Naive thymus-derived CD4-positive, alpha-beta T cell (primary cell): Measurements from ENCODE around the gene SLC12A8. TPM values are rescaled to one million over a fixed set of nuclear protein-coding genes. Genes with fewer than 3 reads are reported as not detected.

ENCODE experiments used
- ATAC-seq: fragments of 150-1000 bp; cut with Tn5 transposase; 2 replicates; pipeline ENCODE4 v1.10.0; 2021; ENCODE audit warnings: mild to moderate bottlenecking, moderate library complexity
- CTCF ChIA-PET: fragments of 350-600 bp; sonication (Branson Sonifier 250); formaldehyde crosslinking; loops from one replicate; lab custom pipeline; 2021; ENCODE audit warnings: antibody characterized with exemption; lab: Charles Lee
- POLR2A ChIA-PET: fragments of 350-600 bp; sonication (Branson Sonifier 250); formaldehyde crosslinking; loops from one replicate; lab custom pipeline; 2021; ENCODE audit warnings: antibody characterized with exemption, inconsistent platforms; lab: Charles Lee
- DNase-seq, 9 donors: peaks; one replicate each; pipeline versions ENCODE4 v3.0.0 to v3.0.0-alpha.2; 2020 to 2022; ENCODE audit warnings: mixed read lengths in 1 of 9
- H3K27ac ChIP-seq: one replicate; pipeline ENCODE4 v1.7.0; 2013; ENCODE audit warnings: mild to moderate bottlenecking, low read depth, low read length, moderate library complexity
- H3K27me3 ChIP-seq, 2 donors: one replicate each; pipeline ENCODE4 v1.7.0; 2013; ENCODE audit warnings: low read length in 2 of 2, mild to moderate bottlenecking in 2 of 2, moderate library complexity in 2 of 2; ENCODE audit not compliant: control insufficient read depth in 2 of 2, insufficient read depth in 2 of 2
- H3K36me3 ChIP-seq, 3 experiments: 1 replicate in 2 of 3; 2 replicates in 1 of 3; pipeline ENCODE4 v1.7.0; 2013; ENCODE audit warnings: low read length in 3 of 3, mild to moderate bottlenecking in 3 of 3, moderate library complexity in 1 of 3; ENCODE audit not compliant: insufficient read depth in 3 of 3, control insufficient read depth in 2 of 3
- H3K4me1 ChIP-seq, 2 donors: one replicate each; pipeline ENCODE4 v1.7.0; 2013; ENCODE audit warnings: low read length in 2 of 2, mild to moderate bottlenecking in 2 of 2, moderate library complexity in 1 of 2; ENCODE audit not compliant: control insufficient read depth in 2 of 2, insufficient read depth in 2 of 2
- H3K4me3 ChIP-seq: 2 replicates; pipeline ENCODE4 v1.7.0; 2013; ENCODE audit warnings: mild to moderate bottlenecking, low read length
- H3K9me3 ChIP-seq, 3 experiments: 1 replicate in 2 of 3; 2 replicates in 1 of 3; pipeline ENCODE4 v1.7.0; 2013; ENCODE audit warnings: low read length in 3 of 3; ENCODE audit not compliant: control insufficient read depth in 2 of 3
- H3K27ac Mint-ChIP-seq, 9 donors: one replicate each; pipeline ENCODE4 v1.8.0; 2020 to 2022; ENCODE audit warnings: mixed read lengths in 9 of 9, mild to moderate bottlenecking in 8 of 9, moderate library complexity in 5 of 9, inconsistent platforms in 2 of 9
- H3K27me3 Mint-ChIP-seq, 5 donors: one replicate each; pipeline ENCODE4 v1.8.0; 2021 to 2022; ENCODE audit warnings: mixed read lengths in 5 of 5, mild to moderate bottlenecking in 1 of 5
- H3K36me3 Mint-ChIP-seq, 5 donors: one replicate each; pipeline ENCODE4 v1.8.0; 2020 to 2022; ENCODE audit warnings: mixed read lengths in 5 of 5, mild to moderate bottlenecking in 3 of 5, inconsistent platforms in 1 of 5
- H3K4me1 Mint-ChIP-seq, 7 donors: one replicate each; pipeline ENCODE4 v1.8.0; 2020 to 2022; ENCODE audit warnings: mixed read lengths in 7 of 7, mild to moderate bottlenecking in 3 of 7, inconsistent platforms in 1 of 7
- H3K4me3 Mint-ChIP-seq, 10 donors: one replicate each; pipeline ENCODE4 v1.8.0; 2020 to 2022; ENCODE audit warnings: mild to moderate bottlenecking in 10 of 10, mixed read lengths in 10 of 10, moderate library complexity in 6 of 10, inconsistent platforms in 2 of 10
- H3K9me3 Mint-ChIP-seq, 11 donors: one replicate each; pipeline ENCODE4 v1.8.0; 2020 to 2022; ENCODE audit warnings: mixed read lengths in 11 of 11, mild to moderate bottlenecking in 4 of 11, inconsistent platforms in 1 of 11, moderate library complexity in 1 of 11
- intact Hi-C, 2 donors: fragments of 100-400 bp; cut with micrococcal nuclease; formaldehyde crosslinking; loops; one replicate each; pipeline ENCODE4 v1.15.1; 2023
- polyA plus RNA-seq, 2 donors: library from polyadenylated mRNA; unstranded; fragments of 300-500 nt; fragmentation: Illumina TruSeq; gene quantifications; one replicate each; pipeline ENCODE4 v1.2.3, GENCODE V29; 2021
- total RNA-seq, 6 experiments: library from RNA in 5 of 6; stranded (reverse) in 5 of 6; gene quantifications; 1 replicate in 5 of 6; 2 replicates in 1 of 6; pipeline ENCODE4 v1.2.3 and lab custom pipeline; 2021 to 2026

The SLC12A8 gene
- total and polyA plus RNA-seq, 7 experiments from 2014 or later = 0.12 to 1.1 (median 0.66) TPM; not detected in 1

GRCh38 chr3:125186800-125187598, 25.5 kb downstream of the SLC12A8 start:
- no peak for ATAC-seq
- H3K27ac ChIP-seq = no peak overlapping the region
- no peak overlapping the region for H3K4me3 ChIP-seq
- no peak overlapping the region for H3K27ac Mint-ChIP-seq
- H3K27me3 Mint-ChIP-seq = peaks cover 0 to 11% (median 0%) of the 10 kb centered on the region in 5 donors
- CTCF ChIA-PET = no interaction called here
- H3K9me3 ChIP-seq = no peaks in the 10 kb centered on the region
- POLR2A ChIA-PET = no interaction called here
- no peaks in the 10 kb centered on the region for H3K27me3 ChIP-seq
- H3K4me3 Mint-ChIP-seq = no peak overlapping the region
- no peak for DNase-seq
- no peaks in the 10 kb centered on the region for H3K36me3 ChIP-seq
- no peaks in the 10 kb centered on the region for H3K4me1 ChIP-seq
- peaks cover 0 to 1% (median 0%) of the 10 kb centered on the region in 5 donors for H3K36me3 Mint-ChIP-seq
- peaks cover 3 to 6% (median 6%) of the 10 kb centered on the region in 7 donors for H3K4me1 Mint-ChIP-seq
- H3K9me3 Mint-ChIP-seq = no peaks in the 10 kb centered on the region
- intact Hi-C loops = no loop called here

- DNase-seq (no peak), ATAC-seq (no peak)
- H3K9me3 Mint-ChIP-seq = no peaks in the 10 kb centered on the region
- H3K36me3 Mint-ChIP-seq = peaks cover 0 to 1% (median 0%) of the 10 kb centered on the region in 5 donors
- POLR2A ChIA-PET = no interaction called here
- no peak overlapping the region for H3K27ac ChIP-seq
- H3K4me3 Mint-ChIP-seq = no peak overlapping the region
- CTCF ChIA-PET = no interaction called here
- peak overlapping the region in 1 of 9 donors; percentile 37 for H3K27ac Mint-ChIP-seq
- peaks cover 0 to 6% (median 6%) of the 10 kb centered on the region in 7 donors for H3K4me1 Mint-ChIP-seq
- H3K36me3 ChIP-seq = no peaks in the 10 kb centered on the region
- no peaks in the 10 kb centered on the region for H3K4me1 ChIP-seq
- H3K9me3 ChIP-seq = no peaks in the 10 kb centered on the region
- H3K27me3 ChIP-seq = no peaks in the 10 kb centered on the region
- no peak overlapping the region for H3K4me3 ChIP-seq
- H3K27me3 Mint-ChIP-seq = peaks cover 0 to 7% (median 0%) of the 10 kb centered on the region in 5 donors
- intact Hi-C loops = no loop called here
These were observed 26.2 kb downstream of the SLC12A8 start for GRCh38 chr3:125186261-125186787.

- POLR2A ChIA-PET = no interaction called here
- H3K36me3 Mint-ChIP-seq = peaks cover 0 to 1% (median 0%) of the 10 kb centered on the region in 5 donors
- H3K27ac Mint-ChIP-seq = no peak overlapping the region
- H3K27me3 Mint-ChIP-seq = peaks cover 0 to 7% (median 0%) of the 10 kb centered on the region in 5 donors
- CTCF ChIA-PET = no interaction called here
- ATAC-seq (no peak), DNase-seq (no peak)
- Histone ChIP-seq H3K4me1 (no peaks in the 10 kb centered on the region), H3K9me3 (no peaks in the 10 kb centered on the region), H3K36me3 (no peaks in the 10 kb centered on the region), H3K4me3 (no peak overlapping the region), H3K27ac (no peak overlapping the region), H3K27me3 (no peaks in the 10 kb centered on the region)
- no peak overlapping the region for H3K4me3 Mint-ChIP-seq
- intact Hi-C loops = no loop called here
- peaks cover 0 to 6% (median 6%) of the 10 kb centered on the region in 7 donors for H3K4me1 Mint-ChIP-seq
- H3K9me3 Mint-ChIP-seq = no peaks in the 10 kb centered on the region
These were observed 26.7 kb downstream of the SLC12A8 start for GRCh38 chr3:125185805-125186204.

- H3K27ac Mint-ChIP-seq = no peak overlapping the region
- no peak overlapping the region for H3K4me3 ChIP-seq
- no peak overlapping the region for H3K4me3 Mint-ChIP-seq
- H3K4me1 Mint-ChIP-seq = no peaks in the 10 kb centered on the region
- no peaks in the 10 kb centered on the region for H3K27me3 ChIP-seq
- no peak overlapping the region for H3K27ac ChIP-seq
- POLR2A ChIA-PET = no interaction called here
- intact Hi-C loops = no loop called here
- ATAC-seq = no peak
- CTCF ChIA-PET = no interaction called here
- no peaks in the 10 kb centered on the region for H3K36me3 ChIP-seq
- H3K4me1 ChIP-seq = no peaks in the 10 kb centered on the region
- H3K9me3 ChIP-seq = no peaks in the 10 kb centered on the region
- H3K9me3 Mint-ChIP-seq = no peaks in the 10 kb centered on the region
- no peak for DNase-seq
- H3K27me3 Mint-ChIP-seq = peaks cover 0 to 3% (median 0%) of the 10 kb centered on the region in 5 donors
- peaks cover 0 to 1% (median 0%) of the 10 kb centered on the region in 5 donors for H3K36me3 Mint-ChIP-seq
These were observed 32.7 kb downstream of the SLC12A8 start for GRCh38 chr3:125179884-125180240.

- H3K27ac Mint-ChIP-seq = no peak overlapping the region
- DNase-seq (no peak), ATAC-seq (no peak)
- intact Hi-C loops = no loop called here
- no peaks in the 10 kb centered on the region for H3K4me1 Mint-ChIP-seq
- ChIA-PET POLR2A (no interaction called here), CTCF (no interaction called here)
- Histone ChIP-seq H3K36me3 (no peaks in the 10 kb centered on the region), H3K9me3 (no peaks in the 10 kb centered on the region), H3K27ac (no peak overlapping the region), H3K4me3 (no peak overlapping the region), H3K4me1 (no peaks in the 10 kb centered on the region), H3K27me3 (no peaks in the 10 kb centered on the region)
- no peaks in the 10 kb centered on the region for H3K36me3 Mint-ChIP-seq
- no peaks in the 10 kb centered on the region for H3K27me3 Mint-ChIP-seq
- peaks cover 0 to 5% (median 0%) of the 10 kb centered on the region in 11 donors for H3K9me3 Mint-ChIP-seq
- no peak overlapping the region for H3K4me3 Mint-ChIP-seq
These were observed 33.2 kb downstream of the SLC12A8 start for GRCh38 chr3:125179143-125179883.

- Mint-ChIP-seq H3K27me3 (peaks cover 0 to 11% (median 0%) of the 10 kb centered on the region in 5 donors), H3K36me3 (peaks cover 0 to 6% (median 0%) of the 10 kb centered on the region in 5 donors), H3K27ac (no peak overlapping the region), H3K9me3 (peaks cover 0 to 16% (median 5%) of the 10 kb centered on the region in 11 donors), H3K4me3 (no peak overlapping the region), H3K4me1 (no peaks in the 10 kb centered on the region)
- Histone ChIP-seq H3K4me1 (no peaks in the 10 kb centered on the region), H3K36me3 (no peaks in the 10 kb centered on the region), H3K27me3 (no peaks in the 10 kb centered on the region), H3K27ac (no peak overlapping the region), H3K9me3 (no peaks in the 10 kb centered on the region), H3K4me3 (no peak overlapping the region)
- ATAC-seq (no peak), DNase-seq (no peak)
- ChIA-PET CTCF (no interaction called here), POLR2A (no interaction called here)
- intact Hi-C loops = no loop called here
These were observed 34.8 kb downstream of the SLC12A8 start for GRCh38 chr3:125177746-125178145.
